Duodenal mucosa (tissue), 2 donors: ENCODE data around the gene SORCS2.

Experiments used
- H3K27ac ChIP-seq: one replicate; pipeline ENCODE4 v1.7.0; 2013; ENCODE audit warnings: low read depth, low read length
- H3K27me3 ChIP-seq, 2 donors: one replicate each; pipeline ENCODE4 v1.7.0; 2013; ENCODE audit warnings: low read length in 2 of 2, control low read depth in 1 of 2; ENCODE audit not compliant: insufficient read depth in 2 of 2, control insufficient read depth in 1 of 2
- H3K36me3 ChIP-seq, 2 donors: one replicate each; pipeline ENCODE4 v1.7.0; 2013; ENCODE audit warnings: low read length in 2 of 2, control low read depth in 1 of 2; ENCODE audit not compliant: insufficient read depth in 2 of 2, control insufficient read depth in 1 of 2
- H3K4me1 ChIP-seq, 2 donors: one replicate each; pipeline ENCODE4 v1.7.0; 2013; ENCODE audit warnings: low read length in 2 of 2, control low read depth in 1 of 2; ENCODE audit not compliant: insufficient read depth in 2 of 2, control insufficient read depth in 1 of 2
- H3K4me3 ChIP-seq, 2 donors: one replicate each; pipeline ENCODE4 v1.7.0; 2013; ENCODE audit warnings: low read length in 2 of 2, low read depth in 1 of 2
- H3K9ac ChIP-seq, 2 donors: one replicate each; pipeline ENCODE4 v1.7.0; 2013; ENCODE audit warnings: low read length in 2 of 2, low read depth in 1 of 2
- H3K9me3 ChIP-seq, 2 donors: one replicate each; pipeline ENCODE4 v1.7.0; 2013; ENCODE audit warnings: low read length in 2 of 2, control low read depth in 1 of 2; ENCODE audit not compliant: control insufficient read depth in 1 of 2

The SORCS2 gene

DNA sequence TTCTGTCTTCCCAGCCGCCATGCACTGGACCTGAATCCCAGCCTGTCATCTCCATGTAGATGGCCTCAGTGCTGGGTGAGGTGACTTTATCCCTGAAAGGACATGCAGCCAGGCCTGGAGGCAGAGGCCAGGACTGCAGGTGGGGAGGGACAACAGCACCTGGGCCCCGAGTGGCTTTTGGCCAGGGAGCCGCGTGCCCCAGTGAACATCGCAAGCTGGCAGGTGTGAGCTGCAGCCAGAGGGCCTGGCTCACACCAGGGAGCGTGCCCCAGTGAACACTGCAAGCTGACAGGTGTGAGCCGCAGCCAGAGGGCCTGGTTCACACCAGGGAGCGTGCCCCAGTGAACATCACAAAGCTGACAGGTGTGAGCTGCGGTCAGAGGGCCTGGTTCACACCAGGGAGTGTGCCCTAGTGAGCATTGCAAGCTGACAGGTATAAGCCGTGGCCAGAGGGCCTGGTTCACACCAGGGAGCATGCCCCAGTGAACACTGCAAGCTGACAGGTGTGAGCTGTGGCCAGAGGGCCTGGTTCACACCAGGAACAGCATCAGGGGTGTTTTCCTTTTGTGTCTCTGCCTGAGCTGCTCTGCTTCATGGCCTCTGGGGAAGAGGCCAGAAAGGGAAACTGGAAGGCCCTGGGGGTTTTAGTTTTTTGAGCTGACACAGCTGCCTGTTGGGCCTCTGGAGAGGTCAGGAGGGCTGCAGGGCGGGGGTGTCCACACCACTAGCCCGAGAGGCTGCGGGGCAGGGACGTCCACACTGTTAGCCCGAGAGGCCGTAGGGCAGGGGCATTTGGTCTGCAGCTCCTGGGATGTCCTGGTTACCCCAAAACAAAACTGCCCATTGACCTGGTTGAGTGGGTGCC, 265.1 kb downstream of the SORCS2 start:
- H3K27ac ChIP-seq, result no peak overlapping the region
- no peaks in the 10 kb centered on the region for H3K36me3 ChIP-seq
- no peaks in the 10 kb centered on the region for H3K9me3 ChIP-seq
- no peaks in the 10 kb centered on the region for H3K4me1 ChIP-seq
- no peak overlapping the region for H3K9ac ChIP-seq
- H3K4me3 ChIP-seq, result no peak overlapping the region
- no peaks in the 10 kb centered on the region for H3K27me3 ChIP-seq

DNA sequence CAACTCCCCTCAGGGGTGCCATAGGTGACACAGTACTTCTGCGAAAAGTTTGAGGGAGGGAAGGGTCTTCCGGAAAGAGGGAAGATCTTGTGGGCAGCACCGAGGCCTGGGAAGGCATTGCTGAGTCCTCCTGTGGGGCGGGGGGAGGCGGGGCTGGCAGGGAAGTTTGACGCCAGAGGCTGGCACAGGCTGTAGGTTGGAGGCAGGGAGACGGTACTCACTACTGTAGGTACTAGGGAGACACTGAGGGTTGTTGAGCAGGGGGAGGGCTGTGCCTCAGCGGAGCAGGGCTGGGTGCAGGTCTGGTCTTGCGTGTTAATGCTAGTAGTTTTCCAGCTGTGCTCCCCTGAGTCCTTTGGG, 265.7 kb downstream of the SORCS2 start:
- Histone ChIP-seq H3K4me1 (no peaks in the 10 kb centered on the region), H3K27ac (no peak overlapping the region), H3K9me3 (no peaks in the 10 kb centered on the region), H3K27me3 (no peaks in the 10 kb centered on the region), H3K4me3 (no peak overlapping the region), H3K9ac (no peak overlapping the region), H3K36me3 (no peaks in the 10 kb centered on the region)

DNA sequence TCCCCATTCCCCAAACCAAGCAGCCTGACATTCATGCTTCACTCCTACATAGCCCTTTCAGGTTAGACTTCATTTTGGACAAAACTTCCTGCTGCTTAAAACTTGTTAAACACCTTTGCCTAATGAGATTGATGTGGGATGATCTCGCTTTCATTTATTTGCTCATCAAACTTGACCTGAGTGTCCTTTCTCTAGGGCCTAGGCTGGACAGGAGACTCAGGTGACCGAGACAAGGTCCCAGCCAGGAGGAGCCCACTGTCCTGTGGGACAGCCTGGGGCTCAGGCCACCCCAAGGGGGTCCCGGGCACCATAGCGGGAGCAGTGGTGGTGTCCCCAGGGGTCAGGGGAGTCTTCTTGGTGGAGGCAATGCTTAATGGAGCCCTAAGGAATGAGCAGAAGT, 266.1 kb downstream of the SORCS2 start:
- Histone ChIP-seq H3K4me3 (no peak overlapping the region), H3K9me3 (no peaks in the 10 kb centered on the region), H3K9ac (no peak overlapping the region), H3K4me1 (no peaks in the 10 kb centered on the region), H3K27me3 (no peaks in the 10 kb centered on the region), H3K36me3 (no peaks in the 10 kb centered on the region), H3K27ac (no peak overlapping the region)

DNA sequence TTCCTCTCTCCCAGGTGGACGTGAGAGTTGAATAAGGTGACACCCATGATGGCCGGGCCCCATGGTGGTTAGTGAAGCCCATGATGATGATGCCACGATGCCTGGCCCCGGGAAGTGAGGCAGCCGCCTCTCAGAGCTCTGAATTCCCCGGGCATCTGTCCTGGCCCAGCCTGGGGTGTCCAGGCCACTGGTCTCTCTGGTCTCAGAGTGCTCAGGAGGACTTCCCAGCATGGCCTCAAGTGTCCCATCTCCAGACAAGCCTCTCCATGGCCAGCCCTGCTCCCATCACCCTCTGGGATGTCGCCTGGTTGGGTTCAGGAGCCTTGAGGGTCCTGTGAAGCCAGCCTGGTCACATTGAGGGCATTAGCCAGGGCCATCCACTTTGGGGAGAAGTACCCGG, 267.1 kb downstream of the SORCS2 start:
- Histone ChIP-seq H3K4me1 (no peaks in the 10 kb centered on the region), H3K27ac (no peak overlapping the region), H3K4me3 (no peak overlapping the region), H3K27me3 (no peaks in the 10 kb centered on the region), H3K9me3 (no peaks in the 10 kb centered on the region), H3K36me3 (no peaks in the 10 kb centered on the region), H3K9ac (no peak overlapping the region)

DNA sequence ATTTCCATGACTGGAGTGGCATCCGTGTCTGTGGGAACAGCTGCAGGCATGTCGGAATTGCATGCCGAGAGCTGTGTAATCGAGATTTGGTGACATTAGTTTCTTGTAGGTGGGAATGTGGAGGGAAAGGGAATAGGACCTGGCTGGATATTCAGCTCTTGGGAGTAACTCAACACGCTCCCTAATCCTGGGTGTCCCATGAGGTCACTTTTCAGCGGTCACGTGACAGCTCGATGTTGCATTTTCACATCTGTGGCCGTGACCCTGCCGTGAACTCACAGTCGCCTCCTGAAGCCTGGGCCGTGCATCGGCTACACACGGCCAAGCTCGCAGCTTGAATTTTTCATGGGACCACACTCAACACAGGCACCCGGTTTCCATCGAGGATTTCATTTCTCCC, 268.2 kb downstream of the SORCS2 start:
- Histone ChIP-seq H3K27me3 (no peaks in the 10 kb centered on the region), H3K27ac (no peak overlapping the region), H3K4me1 (no peaks in the 10 kb centered on the region), H3K36me3 (no peaks in the 10 kb centered on the region), H3K4me3 (no peak overlapping the region), H3K9ac (no peak overlapping the region), H3K9me3 (no peaks in the 10 kb centered on the region)

DNA sequence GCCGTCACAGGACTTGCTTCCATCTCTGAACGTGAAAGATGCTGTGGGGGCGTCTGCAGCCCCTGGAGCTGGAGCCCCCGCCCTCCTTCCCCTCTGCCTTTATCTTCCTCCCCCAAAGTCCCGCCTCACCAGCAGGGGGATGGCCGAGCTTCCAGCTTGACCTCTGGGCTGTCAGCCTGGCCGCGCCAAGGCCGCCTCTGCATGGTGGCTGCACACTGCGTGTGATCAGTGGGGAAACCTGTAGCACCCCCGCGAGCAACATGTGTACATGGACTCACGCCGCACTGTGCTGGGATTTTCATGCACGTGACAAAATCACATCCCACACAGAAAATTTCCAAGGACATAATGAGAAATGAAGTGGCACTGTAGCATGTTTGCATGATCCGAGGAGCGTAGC, 268.9 kb downstream of the SORCS2 start:
- Histone ChIP-seq H3K27me3 (no peaks in the 10 kb centered on the region), H3K9ac (no peak overlapping the region), H3K9me3 (no peaks in the 10 kb centered on the region), H3K4me1 (no peaks in the 10 kb centered on the region), H3K27ac (no peak overlapping the region), H3K36me3 (no peaks in the 10 kb centered on the region), H3K4me3 (no peak overlapping the region)

DNA sequence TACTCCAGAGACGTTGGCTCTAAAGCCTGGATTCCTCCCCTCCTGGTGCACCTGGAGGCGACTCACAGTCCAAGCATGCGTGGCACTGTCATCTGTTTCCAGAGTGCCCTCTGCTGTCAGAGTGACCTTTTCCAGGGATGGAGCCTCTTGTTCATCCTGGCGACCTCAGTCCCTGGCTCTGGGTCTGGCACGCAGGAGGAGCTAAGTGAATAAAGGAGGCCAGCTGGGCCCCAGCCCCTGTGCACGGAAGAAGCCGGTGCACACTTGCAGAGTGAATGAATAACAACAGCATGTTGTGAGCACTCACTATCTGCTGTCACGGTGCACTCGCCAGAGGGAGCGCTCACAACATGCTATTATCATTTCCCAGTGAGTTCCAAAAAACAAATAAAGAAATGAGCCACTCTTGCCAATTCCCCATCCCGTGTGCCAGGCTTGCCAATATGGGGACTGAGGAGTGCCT, 270.2 kb downstream of the SORCS2 start:
- H3K4me3 ChIP-seq, result no peak overlapping the region

DNA sequence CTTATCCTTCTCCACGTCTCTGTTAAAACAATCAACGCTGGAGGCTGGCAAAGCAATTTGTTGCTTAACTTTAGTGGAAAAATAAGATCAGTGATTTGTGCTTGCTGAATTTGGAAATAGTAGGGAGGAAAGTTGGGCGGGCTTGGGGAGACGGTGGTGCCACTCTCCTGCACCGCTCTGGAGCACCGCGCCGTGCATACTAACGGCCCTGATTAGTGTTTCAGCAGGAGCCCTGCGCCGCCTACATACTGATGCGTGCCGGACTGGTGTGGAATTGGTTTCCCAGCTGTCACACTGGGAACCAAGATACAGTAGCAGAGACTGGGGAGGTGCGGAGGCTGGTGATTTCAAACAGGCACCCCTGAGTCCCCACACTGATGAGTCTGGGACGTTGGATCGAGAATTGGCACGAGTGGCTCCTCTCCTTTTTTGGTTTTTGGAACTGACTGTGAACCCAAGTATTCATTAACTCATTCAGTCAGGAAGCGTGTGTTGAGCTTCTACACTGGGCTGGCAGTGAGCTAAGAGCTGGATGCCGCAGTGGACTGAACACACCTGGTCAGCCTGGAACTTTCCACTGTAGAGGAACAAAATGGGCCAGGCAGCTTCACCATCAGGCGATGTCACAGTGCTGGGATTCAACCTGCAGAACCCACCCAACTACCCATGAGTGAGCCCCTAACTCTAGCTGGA, 271.4 kb downstream of the SORCS2 start:
- no peak overlapping the region for H3K27ac ChIP-seq
- no peak overlapping the region for H3K9ac ChIP-seq
- no peaks in the 10 kb centered on the region for H3K36me3 ChIP-seq
- no peaks in the 10 kb centered on the region for H3K27me3 ChIP-seq
- no peak overlapping the region for H3K4me3 ChIP-seq
- no peaks in the 10 kb centered on the region for H3K4me1 ChIP-seq
- no peaks in the 10 kb centered on the region for H3K9me3 ChIP-seq

More for the DNA sequence above, 270.2 kb downstream of the SORCS2 start:
- Histone ChIP-seq H3K4me1 (no peaks in the 10 kb centered on the region), H3K36me3 (no peaks in the 10 kb centered on the region), H3K9ac (no peak overlapping the region), H3K9me3 (no peaks in the 10 kb centered on the region), H3K27me3 (no peaks in the 10 kb centered on the region), H3K27ac (no peak overlapping the region)

DNA sequence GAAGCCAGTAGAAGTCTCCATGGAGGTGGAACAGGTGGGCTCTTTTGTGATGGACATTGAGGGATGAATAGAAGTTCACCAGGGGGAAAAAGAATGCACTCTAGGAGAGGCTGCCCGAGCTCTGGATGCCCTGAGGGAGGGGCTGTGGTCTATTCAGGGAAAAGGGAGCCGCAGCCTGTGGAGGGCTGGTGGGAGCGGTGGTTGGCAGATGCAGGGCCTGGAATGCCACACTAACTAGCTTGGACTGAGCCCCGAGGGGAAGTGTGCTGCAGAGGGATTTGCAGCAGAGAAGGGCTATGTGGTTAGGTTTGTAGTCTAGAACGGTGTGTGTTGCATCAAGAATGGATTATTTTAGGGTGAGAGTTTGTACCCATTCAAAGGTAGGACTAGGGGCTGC, 271.9 kb downstream of the SORCS2 start:
- no peaks in the 10 kb centered on the region for H3K9me3 ChIP-seq
- no peaks in the 10 kb centered on the region for H3K27me3 ChIP-seq
- H3K36me3 ChIP-seq, result no peaks in the 10 kb centered on the region
- no peak overlapping the region for H3K27ac ChIP-seq
- no peaks in the 10 kb centered on the region for H3K4me1 ChIP-seq
- no peak overlapping the region for H3K9ac ChIP-seq
- H3K4me3 ChIP-seq, result no peak overlapping the region

DNA sequence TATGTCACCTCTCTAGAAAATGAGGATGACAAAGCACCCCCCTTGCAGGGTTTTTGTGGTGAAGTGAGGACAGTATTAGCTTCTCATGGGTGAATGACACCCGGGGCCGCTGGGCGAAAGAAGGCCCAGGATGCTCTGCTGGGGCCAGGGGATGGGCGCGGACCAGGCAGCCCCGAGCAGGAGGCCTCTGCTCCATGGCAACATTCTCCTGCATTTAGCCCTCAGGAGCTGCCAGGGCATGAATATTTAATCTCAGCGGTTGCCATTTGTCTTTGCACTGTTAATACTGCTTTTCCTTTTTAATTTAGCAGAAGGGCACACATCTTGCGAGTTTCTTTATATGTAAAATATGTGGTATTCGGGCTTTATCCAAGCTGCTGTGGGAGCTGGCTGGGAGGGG, 272.7 kb downstream of the SORCS2 start:
- H3K27ac ChIP-seq, result no peak overlapping the region
- no peaks in the 10 kb centered on the region for H3K36me3 ChIP-seq
- H3K9ac ChIP-seq, result no peak overlapping the region
- no peak overlapping the region for H3K4me3 ChIP-seq
- no peaks in the 10 kb centered on the region for H3K27me3 ChIP-seq
- no peaks in the 10 kb centered on the region for H3K9me3 ChIP-seq
- H3K4me1 ChIP-seq, result no peaks in the 10 kb centered on the region
